Activated CD8-positive, alpha-beta T cell treated with anti-CD3 and anti-CD28 coated beads for 36 hours (primary cell): ENCODE measurements around the gene TTI1. TPM values are rescaled to one million over a fixed set of nuclear protein-coding genes. Genes with fewer than 3 reads are reported as not detected.

Experiments
- ATAC-seq: fragments of 200-7000 bp; cut with Tn5 transposase; one replicate; pipeline ENCODE4 v1.10.0; 2021; ENCODE audit warnings: mild to moderate bottlenecking, moderate library complexity
- CTCF ChIA-PET: fragments of 350-600 bp; sonication (Branson Sonifier 250); formaldehyde crosslinking; loops from one replicate; lab custom pipeline; 2021; ENCODE audit warnings: antibody characterized with exemption; lab: Charles Lee
- POLR2A ChIA-PET: fragments of 350-600 bp; sonication (Branson Sonifier 250); formaldehyde crosslinking; loops from one replicate; lab custom pipeline; 2021; ENCODE audit warnings: antibody characterized with exemption; lab: Charles Lee
- DNase-seq: peaks from one replicate; pipeline ENCODE4 v3.0.0-alpha.2; 2020
- H3K27ac Mint-ChIP-seq: one replicate; pipeline ENCODE4 v1.8.0; 2021; ENCODE audit warnings: mild to moderate bottlenecking, mixed read lengths
- H3K27me3 Mint-ChIP-seq: one replicate; pipeline ENCODE4 v1.8.0; 2021; ENCODE audit warnings: mixed read lengths
- H3K36me3 Mint-ChIP-seq: one replicate; pipeline ENCODE4 v1.8.0; 2021; ENCODE audit warnings: low read depth, mixed read lengths
- H3K4me1 Mint-ChIP-seq: one replicate; pipeline ENCODE4 v1.8.0; 2021; ENCODE audit warnings: low read depth, mixed read lengths
- H3K4me3 Mint-ChIP-seq: one replicate; pipeline ENCODE4 v1.8.0; 2021; ENCODE audit warnings: mild to moderate bottlenecking, moderate library complexity, mixed read lengths
- H3K9me3 Mint-ChIP-seq: one replicate; pipeline ENCODE4 v1.8.0; 2021; ENCODE audit warnings: mixed read lengths
- CTCF ChIP-seq: fragments of 200-600 bp; IDR thresholded peaks from one replicate; pipeline ENCODE4 v1.8.0; 2022; ENCODE audit warnings: antibody characterized with exemption, mild to moderate bottlenecking
- intact Hi-C: fragments of 100-400 bp; cut with micrococcal nuclease; formaldehyde crosslinking; loops from one replicate; pipeline ENCODE4 v1.10.0; 2022
- total RNA-seq, 2 experiments: library from RNA; stranded (reverse); gene quantifications; one replicate each; pipeline ENCODE4 v1.2.3, GENCODE V29; 2021

Gene TTI1
- total RNA-seq, 2 experiments from 2014 or later, result 34.1 to 39.7 TPM

- ChIA-PET POLR2A (interaction anchor here (0.9 kb wide), 1 partner anchor 17 kb away, joined by 3 read pairs; no protein-coding TSS in a partner anchor), CTCF (interaction anchor here (0.9 to 2.2 kb wide), 5 partner anchors 76 to 427 kb away, joined by 3 to 5 read pairs (median 5); no protein-coding TSS in a partner anchor)
- DNase-seq (no peak), ATAC-seq (no peak)
- no peaks in the 10 kb centered on the region for H3K27me3 Mint-ChIP-seq
- peak overlapping the region; percentile 60 for H3K27ac Mint-ChIP-seq
- no peak for TF ChIP-seq CTCF
- intact Hi-C loops, result loop anchor here (10.0 kb wide), 1 partner anchor 427 kb away; no protein-coding TSS in a partner anchor
- no peaks in the 10 kb centered on the region for H3K9me3 Mint-ChIP-seq
- H3K36me3 Mint-ChIP-seq, result peaks cover 46% of the 10 kb centered on the region
- H3K4me3 Mint-ChIP-seq, result no peak overlapping the region
- peaks cover 18% of the 10 kb centered on the region for H3K4me1 Mint-ChIP-seq
These were observed 41.9 kb downstream of the TTI1 start for GRCh38 chr20:37991157-37991866.

GRCh38 chr20:37990571-37991151, 42.6 kb downstream of the TTI1 start:
- peak overlapping the region; percentile 60 for H3K27ac Mint-ChIP-seq
- intact Hi-C loops, result loop anchor here (10.0 kb wide), 1 partner anchor 426 kb away; no protein-coding TSS in a partner anchor
- TF ChIP-seq CTCF, result no peak
- no peak overlapping the region for H3K4me3 Mint-ChIP-seq
- H3K4me1 Mint-ChIP-seq, result peaks cover 18% of the 10 kb centered on the region
- DNase-seq (peak; percentile 84), ATAC-seq (peak; percentile 91)
- CTCF ChIA-PET, result interaction anchor here (0.9 kb wide), 1 partner anchor 75 kb away, joined by 3 read pairs; no protein-coding TSS in a partner anchor
- POLR2A ChIA-PET, result interaction anchor here (0.9 kb wide), 1 partner anchor 16 kb away, joined by 3 read pairs; no protein-coding TSS in a partner anchor
- peaks cover 41% of the 10 kb centered on the region for H3K36me3 Mint-ChIP-seq
- no peaks in the 10 kb centered on the region for H3K9me3 Mint-ChIP-seq
- H3K27me3 Mint-ChIP-seq, result no peaks in the 10 kb centered on the region

- no peaks in the 10 kb centered on the region for H3K9me3 Mint-ChIP-seq
- peak overlapping the region; percentile 53 for H3K27ac Mint-ChIP-seq
- H3K4me3 Mint-ChIP-seq, result no peak overlapping the region
- no peaks in the 10 kb centered on the region for H3K27me3 Mint-ChIP-seq
- POLR2A ChIA-PET, result no interaction called here
- H3K4me1 Mint-ChIP-seq, result peaks cover 18% of the 10 kb centered on the region
- ATAC-seq (no peak), DNase-seq (no peak)
- intact Hi-C loops, result loop anchor here (10.0 kb wide), 1 partner anchor 425 kb away; no protein-coding TSS in a partner anchor
- H3K36me3 Mint-ChIP-seq, result peaks cover 37% of the 10 kb centered on the region
- TF ChIP-seq CTCF, result no peak
- CTCF ChIA-PET, result no interaction called here
These were observed 43.5 kb downstream of the TTI1 start for GRCh38 chr20:37989601-37990295.

GRCh38 chr20:37988306-37988954, 44.8 kb downstream of the TTI1 start:
- Mint-ChIP-seq H3K4me3 (no peak overlapping the region), H3K27ac (no peak overlapping the region), H3K27me3 (no peaks in the 10 kb centered on the region), H3K36me3 (peaks cover 29% of the 10 kb centered on the region), H3K4me1 (peaks cover 18% of the 10 kb centered on the region), H3K9me3 (no peaks in the 10 kb centered on the region)
- intact Hi-C loops, result no loop called here
- POLR2A ChIA-PET, result no interaction called here
- no peak for DNase-seq
- CTCF ChIA-PET, result interaction anchor here (1.0 to 1.6 kb wide), 2 partner anchors 8 to 85 kb away, joined by 3 read pairs; no protein-coding TSS in a partner anchor
- ATAC-seq, result no peak
- TF ChIP-seq CTCF, result no peak
